HepG2 (cell line): ENCODE results near the gene NFATC4. TPM values are rescaled to one million over a fixed set of nuclear protein-coding genes. Genes with fewer than 3 reads are reported as not detected.
"Not testable (repeated sequence)": the region's sequence is repeated elsewhere in the genome, so short reads cannot be mapped to it uniquely, and the experiment has no call there.

Source experiments
- ATAC-seq: fragments of 200-7000 bp; cut with Tn5 transposase; 3 replicates; pipeline ENCODE4 v1.9.1; 2020; ENCODE audit warnings: mild to moderate bottlenecking, moderate library complexity
- BruUV-seq: library from RNA; stranded (reverse); fragments of 400-500 nt; replicated peaks from 2 replicates; lab custom pipeline; 2021; lab: Mats Ljungman, UMichigan
- CTCF ChIA-PET: fragments of 300-600 bp; formaldehyde crosslinking; extraction: SDS; loops from one replicate; lab custom pipeline; 2021; ENCODE audit warnings: low total read pairs, inconsistent platforms, low intra/inter-chr PET ratio; lab: Yijun Ruan, JAX
- POLR2A ChIA-PET: fragments of 350-600 bp; sonication (Branson Sonifier 250); formaldehyde crosslinking; loops from one replicate; lab custom pipeline; 2020; ENCODE audit warnings: antibody characterized with exemption, inconsistent platforms; lab: Yijun Ruan, JAX
- DNase-seq: peaks from one replicate; pipeline ENCODE4 v3.0.0-alpha.2; 2015; ENCODE audit warnings: low spot score
- FAIRE-seq: peaks from 3 replicates; lab custom pipeline; 2011; peaks lifted over from hg19 to GRCh38; lab: Jason Lieb, UNC
- H2AFZ ChIP-seq: one replicate; pipeline ENCODE4 v1.6.1; 2011; ENCODE audit warnings: low read length, inconsistent platforms
- H3K27ac ChIP-seq: fragments of 300-600 bp; 3 replicates; pipeline ENCODE4 v1.8.0; 2011; ENCODE audit warnings: mixed run types, mild to moderate bottlenecking, mixed read lengths, low read length, inconsistent platforms; ENCODE audit not compliant: insufficient read depth; ENCODE audit errors: extremely low read length
- H3K27me3 ChIP-seq, 2 experiments: fragments of 200-600 bp in 1 of 2; 2 replicates in 1 of 2; 3 replicates in 1 of 2; pipeline versions ENCODE4 v1.6.0 to v1.8.0; 2011; ENCODE audit warnings: low read length in 2 of 2, mild to moderate bottlenecking in 2 of 2, moderate library complexity in 2 of 2, inconsistent platforms in 1 of 2; ENCODE audit not compliant: insufficient read depth in 2 of 2, control insufficient read depth in 1 of 2
- H3K36me3 ChIP-seq, 2 experiments: fragments of 200-600 bp in 1 of 2; replicated peaks in 1 of 2; 2 replicates in 1 of 2; 3 replicates in 1 of 2; pipeline versions ENCODE4 v1.5.1 to v1.8.0; 2011; ENCODE audit warnings: low read length in 2 of 2, inconsistent platforms in 1 of 2; ENCODE audit not compliant: insufficient read depth in 2 of 2, control insufficient read depth in 1 of 2
- H3K4me1 ChIP-seq: 2 replicates; pipeline ENCODE4 v1.5.1; 2012; ENCODE audit warnings: low read length, inconsistent platforms; ENCODE audit not compliant: insufficient read depth
- H3K4me2 ChIP-seq: 2 replicates; pipeline ENCODE4 v1.6.0; 2011; ENCODE audit warnings: low read depth, low read length, inconsistent platforms
- H3K4me3 ChIP-seq, 3 experiments: fragments of 200-600 bp in 1 of 3; sonication (generic), shearing (Covaris generic) in 1 of 3; replicated peaks in 1 of 3; 2 replicates each; pipeline ENCODE4 v1.5.1; 2011 to 2016; ENCODE audit warnings: low read length in 3 of 3, inconsistent platforms in 2 of 3, low read depth in 2 of 3, mild to moderate bottlenecking in 2 of 3, control low read depth in 1 of 3, mixed read lengths in 1 of 3; ENCODE audit not compliant: insufficient read depth in 1 of 3
- H3K79me2 ChIP-seq: one replicate; pipeline ENCODE4 v1.6.1; 2011; ENCODE audit warnings: low read length, inconsistent platforms; ENCODE audit not compliant: insufficient read depth
- H3K9ac ChIP-seq: 2 replicates; pipeline ENCODE4 v1.6.0; 2011; ENCODE audit warnings: mild to moderate bottlenecking, low read depth, low read length, inconsistent platforms; ENCODE audit not compliant: insufficient read depth
- H3K9me3 ChIP-seq: 2 replicates; pipeline ENCODE4 v1.5.1; 2012; ENCODE audit warnings: mild to moderate bottlenecking, low read length
- H4K20me1 ChIP-seq: 2 replicates; pipeline ENCODE4 v1.6.0; 2011; ENCODE audit warnings: inconsistent platforms, mild to moderate bottlenecking, low read length, moderate library complexity; ENCODE audit not compliant: insufficient read depth
- ARID4A ChIP-seq: sonication (generic); formaldehyde crosslinking; IDR thresholded peaks from 2 replicates; pipeline ENCODE4 v1.5.0; 2020; ENCODE audit warnings: mild to moderate bottlenecking, missing genetic modification reagents, borderline replicate concordance
- ATF3 ChIP-seq: sonication (generic); formaldehyde crosslinking; IDR thresholded peaks from 2 replicates; pipeline ENCODE4 v1.4.0; 2020; ENCODE audit warnings: missing genetic modification reagents
- CEBPG ChIP-seq: IDR thresholded peaks from 2 replicates; pipeline ENCODE4 v1.6.1; 2016
- CREB1 ChIP-seq, 2 experiments: fragments of 450-650 bp in 1 of 2; IDR thresholded peaks; 2 replicates each; pipeline ENCODE4 v1.6.1; 2016 to 2017; ENCODE audit warnings: control low read depth in 1 of 2, mild to moderate bottlenecking in 1 of 2, missing compliant biosample characterization in 1 of 2, missing genetic modification characterization in 1 of 2
- ELF3 ChIP-seq: IDR thresholded peaks from 2 replicates; pipeline ENCODE4 v1.6.1; 2016; ENCODE audit warnings: missing genetic modification reagents, missing compliant biosample characterization
- HOXA3 ChIP-seq: sonication (generic); formaldehyde crosslinking; IDR thresholded peaks from 2 replicates; pipeline ENCODE4 v1.5.0; 2020; ENCODE audit warnings: missing genetic modification reagents
- IRF2 ChIP-seq: IDR thresholded peaks from 2 replicates; pipeline ENCODE4 v1.6.1; 2018; ENCODE audit warnings: missing genetic modification reagents, missing compliant biosample characterization
- ISL2 ChIP-seq: sonication (generic); formaldehyde crosslinking; IDR thresholded peaks from 2 replicates; pipeline ENCODE4 v1.5.0; 2020; ENCODE audit warnings: missing genetic modification reagents
- TFAP4 ChIP-seq: sonication (generic); IDR thresholded peaks from 2 replicates; pipeline ENCODE4 v1.6.1; 2016; ENCODE audit warnings: low read depth, borderline replicate concordance
- THAP11 ChIP-seq: IDR thresholded peaks from 2 replicates; pipeline ENCODE4 v1.6.1; 2016; ENCODE audit warnings: missing biosample characterization, missing genetic modification reagents
- ZBTB21 ChIP-seq: sonication (generic); formaldehyde crosslinking; IDR thresholded peaks from 2 replicates; pipeline ENCODE4 v1.4.0; 2020; ENCODE audit warnings: missing genetic modification reagents
- ZFX ChIP-seq: sonication (generic); formaldehyde crosslinking; IDR thresholded peaks from 2 replicates; pipeline ENCODE4 v1.4.0; 2020; ENCODE audit warnings: mild to moderate bottlenecking, low read depth, missing genetic modification reagents, moderate library complexity
- ZNF543 ChIP-seq: sonication (generic); formaldehyde crosslinking; IDR thresholded peaks from 2 replicates; pipeline ENCODE4 v1.4.0; 2020; ENCODE audit warnings: mild to moderate bottlenecking, missing genetic modification reagents
- ZNF687 ChIP-seq: sonication (generic); formaldehyde crosslinking; IDR thresholded peaks from 2 replicates; pipeline ENCODE4 v1.5.1; 2020; ENCODE audit warnings: mild to moderate bottlenecking, missing genetic modification reagents, moderate library complexity
- WGBS: methylation state at CpG from one replicate; pipeline ENCODE4 v1.1.6; 2017; ENCODE audit warnings: low lambda C conversion rate; 5-methylcytosine and 5-hydroxymethylcytosine counted together
- in situ Hi-C: cut with HindIII; loops from 2 replicates; pipeline ENCODE4 v1.10.0; 2017; ENCODE audit warnings: low pct_unique_long_range_greater_than_20kb; ENCODE audit not compliant: extremely low pct_ligation_motif_present
- intact Hi-C: fragments of 100-400 bp; cut with micrococcal nuclease; formaldehyde crosslinking; loops from one replicate; pipeline ENCODE4 v1.10.0; 2022; ENCODE audit not compliant: unreplicated experiment
- polyA plus RNA-seq, 8 experiments: library from polyadenylated mRNA; depleted of rRNA in 3 of 8; stranded (reverse) in 7 of 8; unstranded in 1 of 8; fragments of >200 nt; fragmentation: Illumina TruSeq in 4 of 8; extraction: Trizol in 4 of 8; gene quantifications; 2 replicates each; pipeline versions ENCODE4 v1.2.1 to v1.2.3, GENCODE V29; 2011 to 2016; ENCODE audit warnings: low read depth in 4 of 8, missing spikeins in 1 of 8, mixed read lengths in 1 of 8; ENCODE audit not compliant: insufficient read depth in 1 of 8
- total RNA-seq, 5 experiments: library from RNA; depleted of rRNA; stranded (reverse); fragments of >200 nt; fragmentation: Illumina TruSeq; extraction: Trizol; gene quantifications; 2 replicates each; pipeline ENCODE4 v1.2.3, GENCODE V29; 2016; ENCODE audit warnings: low read depth in 1 of 5

The NFATC4 gene
- total and polyA plus RNA-seq, 2 of the 13 experiments (the other 11 are each of a cell fraction or from before 2014, with no cell fraction given), result 0.04 to 0.15 TPM

- peaks cover 23% of the 10 kb centered on the region for H3K4me1 ChIP-seq
- DNase-seq; H3K4me3 ChIP-seq; ATAC-seq; H3K4me2 ChIP-seq; in situ Hi-C loops; H3K9me3 ChIP-seq; H3K9ac ChIP-seq; H3K79me2 ChIP-seq; H2AFZ ChIP-seq; BruUV-seq; H3K27ac ChIP-seq; H4K20me1 ChIP-seq; H3K36me3 ChIP-seq; TF ChIP-seq CREB1 (CRISPR knock-in tag; IDR thresholded peaks at IDR 0.05): not testable (repeated sequence)
- FAIRE-seq, result peak; percentile 56
- H3K27me3 ChIP-seq, result peaks cover 30 to 81% of the 10 kb centered on the region in 2 experiments
- ChIA-PET POLR2A (interaction anchor here (2.1 to 3.1 kb wide), 3 partner anchors 85 to 110 kb away, joined by 4 to 14 read pairs (median 12); partner anchors contain the start of genes CBLN3, KHNYN and TINF2), CTCF (interaction anchor here (0.9 to 10.2 kb wide), 2 partner anchors 84 to 106 kb away, joined by 3 to 235 read pairs; partner anchors contain the start of genes CBLN3 and KHNYN)
- WGBS, result 2% methylated on average over 9 of the region's 9 CpGs
- intact Hi-C loops, result loop anchor here (1.0 kb wide), 2 partner anchors 103 to 108 kb away; no protein-coding TSS in a partner anchor
- TF ChIP-seq ATF3, result peak; percentile 38; the same call in 1 of the 2 replicates
- 0 out of 2 replicates have a peak, but pooled peaks have one; percentile 16 for TF ChIP-seq TFAP4
- 0 out of 2 replicates have a peak, but pooled peaks have one; percentile 35 for TF ChIP-seq ELF3
- TF ChIP-seq CEBPG (CRISPR knock-in tag), result 0 out of 2 replicates have a peak, but pooled peaks have one; percentile 6
- TF ChIP-seq ZFX, result 0 out of 2 replicates have a peak, but pooled peaks have one; percentile 32
- 0 out of 2 replicates have a peak, but pooled peaks have one; percentile 35 for TF ChIP-seq ARID4A (CRISPR knock-in tag)
- peak; percentile 48; the same call in 1 of the 2 replicates for TF ChIP-seq HOXA3
- peak; percentile 46; the same call in 1 of the 2 replicates for TF ChIP-seq ZBTB21 (CRISPR knock-in tag)
- TF ChIP-seq THAP11, result 0 out of 2 replicates have a peak, but pooled peaks have one; percentile 31
- 0 out of 2 replicates have a peak, but pooled peaks have one; percentile 21 for TF ChIP-seq ISL2 (CRISPR knock-in tag)
- peak; percentile 39; the same call in 1 of the 2 replicates for TF ChIP-seq ZNF687 (CRISPR knock-in tag)
- TF ChIP-seq CREB1 (IDR thresholded peaks at IDR 0.05), result peak; percentile 79
- TF ChIP-seq IRF2, result 0 out of 2 replicates have a peak, but pooled peaks have one; percentile 41
- 0 out of 2 replicates have a peak, but pooled peaks have one; percentile 31 for TF ChIP-seq ZNF543 (CRISPR knock-in tag)
Measured at GRCh38 chr14:24327914-24328313, 40.1 kb upstream of the NFATC4 start.
